HG03135 (cell line): ENCODE data around the gene CNTFR.

Experiments
- ATAC-seq: cut with Tn5 transposase; IDR thresholded peaks from one replicate; pipeline ENCODE4 v1.9.1; 2021; ENCODE audit warnings: mild to moderate bottlenecking, moderate library complexity; ENCODE audit not compliant: unreplicated experiment

The CNTFR gene

DNA sequence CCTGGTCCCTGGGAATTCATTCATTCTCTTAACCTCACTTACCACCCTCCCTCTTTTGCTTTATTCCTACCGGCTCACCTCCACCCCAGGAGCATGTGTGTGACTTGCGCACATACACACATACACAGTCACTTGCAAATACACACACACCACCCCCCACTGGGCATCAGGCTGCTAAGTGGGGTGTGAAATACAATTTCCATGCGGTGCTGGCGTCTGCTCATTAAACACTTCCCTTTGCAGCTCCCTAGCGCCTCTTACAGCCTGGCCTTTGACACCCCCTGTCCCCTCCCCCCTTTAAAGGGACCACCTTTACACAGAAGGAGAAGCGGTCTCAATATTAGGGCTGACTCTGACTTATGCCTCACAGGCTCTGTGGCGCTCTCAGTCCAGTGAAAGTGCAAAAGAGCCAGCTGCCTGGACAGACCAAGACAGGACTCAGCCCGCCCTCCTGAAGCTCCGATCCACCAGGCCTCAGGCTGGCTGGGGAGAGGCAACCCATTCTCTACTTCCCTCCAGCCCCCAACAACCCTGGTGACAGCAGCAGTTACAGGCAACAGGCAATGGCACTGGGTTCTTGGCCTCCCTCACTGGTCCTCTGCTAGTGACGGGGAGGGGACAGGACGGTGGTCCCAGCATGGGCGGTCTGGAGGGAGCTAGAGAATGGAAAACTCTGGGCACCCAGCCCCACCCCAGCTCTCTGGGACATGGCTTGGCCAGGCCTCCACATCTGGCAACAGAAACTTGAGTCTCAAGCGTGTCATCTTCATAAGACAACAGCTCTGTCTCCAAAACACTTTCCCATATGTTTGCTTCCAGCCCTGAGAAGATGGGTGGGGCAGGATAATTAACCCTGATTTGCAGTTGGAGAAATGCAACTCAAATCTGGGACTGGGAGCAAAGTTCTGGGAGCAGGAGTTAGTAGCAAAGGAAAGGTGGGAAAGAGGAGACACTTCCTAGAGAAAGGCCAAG lies 78.7 kb downstream of the CNTFR start:
- no peak for ATAC-seq

- ATAC-seq = no peak
These were observed 80.6 kb downstream of the CNTFR start for GRCh38 chr9:34508951-34509350.

GRCh38 chr9:34508463-34508862 lies 81.1 kb downstream of the CNTFR start:
- ATAC-seq = no peak

DNA sequence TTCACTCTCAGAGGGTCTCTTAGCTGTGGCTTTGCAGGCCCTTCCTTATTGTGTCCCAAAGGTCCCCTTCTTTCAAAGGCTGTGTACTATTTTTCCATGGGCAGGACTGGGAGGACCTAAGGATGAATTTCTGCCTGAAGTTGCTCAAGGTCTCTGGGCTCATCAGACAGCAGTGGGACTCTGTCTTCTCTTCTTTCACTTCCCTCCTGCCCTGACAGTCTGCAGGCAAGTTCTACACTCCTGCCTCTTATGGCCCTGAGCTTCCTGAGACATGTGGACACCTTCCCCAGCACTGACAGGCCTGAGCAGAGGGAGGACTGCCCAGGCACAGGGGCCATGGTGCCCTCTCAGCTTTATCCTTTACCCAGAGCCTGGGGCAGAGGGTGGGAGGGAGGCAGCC lies 81.6 kb downstream of the CNTFR start:
- ATAC-seq = no peak

- no peak for ATAC-seq
These were observed 82.0 kb downstream of the CNTFR start for GRCh38 chr9:34507556-34507955.

DNA sequence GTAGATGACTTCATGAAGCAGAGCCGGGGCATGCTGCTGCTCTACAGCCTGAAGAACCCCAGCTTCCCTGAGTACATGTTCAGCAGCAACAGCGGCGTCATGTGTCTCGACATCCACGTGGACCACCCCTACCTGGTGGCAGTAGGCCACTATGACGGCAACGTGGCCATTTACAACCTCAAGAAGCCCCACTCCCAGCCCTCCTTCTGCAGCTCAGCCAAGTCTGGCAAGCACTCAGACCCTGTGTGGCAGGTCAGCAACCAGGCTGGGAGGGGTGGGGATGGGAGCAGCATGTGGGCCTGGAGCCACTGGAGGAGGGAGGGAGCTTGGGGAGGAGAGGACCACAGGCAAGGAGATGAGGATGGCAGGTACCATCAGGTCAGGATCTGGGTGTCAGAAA lies 82.9 kb downstream of the CNTFR start:
- ATAC-seq = no peak

- no peak for ATAC-seq
These were observed 84.0 kb downstream of the CNTFR start for GRCh38 chr9:34505370-34506120.

DNA sequence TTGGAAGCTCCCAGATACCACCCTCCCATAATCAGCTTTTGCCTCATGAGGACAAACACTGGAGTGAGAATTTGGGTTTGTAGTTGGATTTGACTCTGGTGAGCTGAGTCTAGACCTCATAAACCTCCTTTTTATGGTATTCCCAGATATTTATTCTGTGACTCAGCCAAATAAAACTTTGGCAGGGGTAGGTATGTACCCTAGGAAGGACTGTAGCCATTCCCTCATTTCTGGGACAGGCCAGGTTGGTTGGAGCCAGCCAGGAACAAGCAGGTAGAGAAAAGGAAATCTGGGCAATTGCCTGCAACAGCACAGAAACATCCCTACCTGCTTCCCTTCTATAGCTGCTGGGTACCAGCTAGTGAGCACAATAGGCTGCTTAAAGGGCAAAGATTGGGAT lies 86.1 kb downstream of the CNTFR start:
- no peak for ATAC-seq

GRCh38 chr9:34502891-34503290 lies 86.6 kb downstream of the CNTFR start:
- ATAC-seq = no peak

GRCh38 chr9:34502471-34502870 lies 87.1 kb downstream of the CNTFR start:
- no peak for ATAC-seq

- ATAC-seq = no peak
These were observed 87.6 kb downstream of the CNTFR start for GRCh38 chr9:34501889-34502425.
